ENCODE measurements around the gene TMEM238. TPM values are rescaled to one million over a fixed set of nuclear protein-coding genes. Genes with fewer than 3 reads are reported as not detected.

Gene TMEM238
- total RNA-seq, 1 donor from 2014 or later: 0.90 TPM

DNA sequence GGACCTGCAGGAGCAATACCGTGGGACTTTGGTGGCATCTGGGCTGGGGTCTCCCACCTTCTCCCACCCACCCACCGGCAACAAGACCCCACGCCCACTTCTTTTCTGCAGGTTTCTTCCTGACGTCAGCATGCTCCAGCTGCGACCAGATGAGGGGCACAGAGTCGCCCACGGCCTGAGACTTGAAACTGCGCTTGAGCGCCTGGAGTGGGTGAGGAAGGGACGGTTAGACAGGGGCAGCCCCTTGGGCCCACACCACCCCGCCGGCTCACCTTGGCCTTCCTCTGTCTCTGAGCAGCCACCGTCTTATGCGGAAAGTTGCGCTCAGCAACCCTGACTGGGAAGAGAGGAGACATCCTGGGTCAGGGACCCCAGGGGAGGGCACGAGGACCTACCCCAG is 23.2 kb downstream of the TMEM238 start:
- no peak for DNase-seq (ENCODE audit: low spot score)

DNA sequence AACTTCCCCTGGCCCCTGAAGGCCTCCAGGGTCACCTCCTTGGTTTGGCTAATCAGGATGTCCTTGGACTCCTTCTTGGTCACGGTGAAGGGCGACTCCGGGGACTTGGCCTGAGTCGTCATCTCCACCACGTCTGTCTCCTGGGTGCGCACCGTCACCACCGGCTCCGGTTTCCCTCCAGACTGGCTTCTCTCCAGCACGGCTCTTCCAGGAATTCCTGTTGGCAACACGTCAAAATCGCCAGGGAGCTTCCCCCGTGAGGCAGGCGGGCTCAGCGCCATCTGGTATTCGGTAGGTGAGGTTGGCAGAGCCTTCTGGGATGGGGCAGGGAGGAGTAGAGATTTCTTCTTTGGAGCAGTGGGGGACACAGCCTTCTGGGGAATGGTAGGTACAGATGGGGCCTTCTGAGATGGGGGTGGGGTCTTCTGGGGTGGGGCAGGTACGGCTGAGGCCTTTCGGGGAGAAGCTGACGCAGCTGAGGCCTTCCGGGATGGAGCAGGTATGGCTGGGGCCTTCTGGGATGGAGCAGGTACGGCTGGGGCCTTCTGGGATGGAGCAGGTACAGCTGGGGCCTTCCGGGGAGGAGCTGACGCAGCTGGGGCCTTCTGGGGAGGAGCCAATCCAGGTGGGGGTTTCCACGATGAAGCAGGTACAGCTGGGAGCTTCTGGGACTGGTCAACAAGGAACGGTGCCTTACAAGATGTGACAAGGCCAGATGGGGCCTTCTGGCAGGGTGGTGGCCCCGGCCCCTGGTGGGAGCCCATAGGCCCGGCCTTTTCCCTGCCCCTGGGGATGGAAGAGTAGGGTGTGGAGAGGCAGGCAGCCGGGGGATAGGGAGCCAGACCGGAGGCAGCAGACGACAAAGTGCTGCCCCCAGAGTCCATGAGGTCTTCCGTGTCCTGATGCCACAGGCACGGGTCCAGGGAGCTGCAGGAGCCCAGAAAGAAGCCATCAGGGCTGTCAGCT is 24.9 kb downstream of the TMEM238 start:
- no peak for DNase-seq (ENCODE audit: low spot score)

DNA sequence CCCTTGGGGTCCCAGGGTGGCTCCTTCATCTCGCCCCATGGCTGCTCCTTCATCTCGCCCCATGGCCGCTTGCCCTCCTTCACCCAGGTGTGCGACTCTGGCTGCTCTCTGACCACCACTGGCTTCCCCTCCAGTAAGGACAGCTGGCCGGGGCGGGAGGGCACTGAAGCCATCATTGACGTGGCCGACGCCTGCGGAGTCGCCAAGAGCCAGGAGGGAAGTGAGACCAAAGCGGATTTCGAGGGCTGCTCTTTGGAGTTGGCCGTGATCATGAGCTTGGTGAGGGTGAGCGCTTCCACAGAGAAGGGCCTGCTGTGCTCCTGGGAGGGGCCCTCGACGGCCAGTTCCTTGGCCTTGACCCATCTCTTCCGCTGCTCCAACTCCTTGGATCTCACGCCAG is 25.6 kb downstream of the TMEM238 start:
- no peak for DNase-seq (ENCODE audit: low spot score)

DNA sequence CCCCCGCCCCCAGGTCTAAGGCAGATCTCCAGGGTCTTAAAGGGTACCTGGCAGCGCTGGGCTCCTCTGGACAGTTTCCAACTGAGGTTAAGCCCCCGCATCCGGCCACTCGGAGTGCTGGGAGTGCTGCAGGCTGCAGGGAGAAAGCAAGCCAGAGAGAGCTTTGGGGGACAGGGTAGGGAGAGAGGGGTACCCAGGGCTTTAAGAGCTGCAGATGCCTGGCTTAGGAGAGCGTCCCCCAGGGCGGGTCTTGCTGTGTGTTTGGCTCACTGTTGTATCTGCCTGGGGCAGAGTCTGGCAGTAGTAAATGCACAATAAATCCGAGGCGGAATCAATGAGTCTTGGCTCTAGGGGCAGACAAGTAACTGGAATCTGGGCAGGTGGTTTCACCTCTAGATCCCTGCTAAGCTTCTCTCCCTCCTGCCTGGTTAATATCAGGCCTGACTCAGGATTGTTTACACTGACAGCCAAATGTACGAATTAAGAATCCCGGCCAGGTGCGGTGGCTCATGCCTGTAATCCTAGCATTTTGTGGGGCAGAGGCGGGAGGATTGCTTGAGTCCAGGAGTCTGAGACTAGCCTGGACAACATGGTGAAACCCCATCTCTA is 28.8 kb downstream of the TMEM238 start:
- DNase-seq (ENCODE audit: low spot score): no peak

DNA sequence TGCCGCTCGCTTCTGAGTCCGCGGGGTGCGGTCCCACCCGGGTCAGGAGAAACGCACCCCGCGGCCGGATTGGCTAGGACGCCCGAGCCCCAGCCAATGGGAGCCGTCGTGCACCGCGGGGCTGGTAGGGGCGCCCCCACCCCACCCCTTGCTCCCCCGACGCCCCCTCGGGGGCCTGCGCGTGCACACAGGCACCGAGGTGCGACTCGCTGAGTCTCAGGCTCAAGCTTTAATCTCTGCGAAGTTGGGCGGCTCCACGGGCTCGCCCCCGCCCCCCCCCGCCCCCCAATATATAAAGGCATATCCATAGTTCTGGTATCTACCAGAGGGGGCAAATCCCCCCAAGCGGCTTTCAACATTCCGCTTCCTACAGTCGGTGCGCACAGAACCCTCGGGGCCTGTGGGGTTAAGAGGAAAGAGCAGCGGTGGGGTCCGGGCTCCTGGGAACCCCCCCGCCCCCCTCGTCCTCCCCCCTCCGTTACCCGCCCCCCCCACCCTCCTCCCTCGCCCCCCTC is 29.3 kb downstream of the TMEM238 start, which contains the start of gene COX6B2:
COX6B2 (minus strand) TSS at position 22 of the 515 bp plus-strand sequence. CDS start 198 bp downstream, outside the sequence.
- no peak for DNase-seq (ENCODE audit: low spot score)

DNA sequence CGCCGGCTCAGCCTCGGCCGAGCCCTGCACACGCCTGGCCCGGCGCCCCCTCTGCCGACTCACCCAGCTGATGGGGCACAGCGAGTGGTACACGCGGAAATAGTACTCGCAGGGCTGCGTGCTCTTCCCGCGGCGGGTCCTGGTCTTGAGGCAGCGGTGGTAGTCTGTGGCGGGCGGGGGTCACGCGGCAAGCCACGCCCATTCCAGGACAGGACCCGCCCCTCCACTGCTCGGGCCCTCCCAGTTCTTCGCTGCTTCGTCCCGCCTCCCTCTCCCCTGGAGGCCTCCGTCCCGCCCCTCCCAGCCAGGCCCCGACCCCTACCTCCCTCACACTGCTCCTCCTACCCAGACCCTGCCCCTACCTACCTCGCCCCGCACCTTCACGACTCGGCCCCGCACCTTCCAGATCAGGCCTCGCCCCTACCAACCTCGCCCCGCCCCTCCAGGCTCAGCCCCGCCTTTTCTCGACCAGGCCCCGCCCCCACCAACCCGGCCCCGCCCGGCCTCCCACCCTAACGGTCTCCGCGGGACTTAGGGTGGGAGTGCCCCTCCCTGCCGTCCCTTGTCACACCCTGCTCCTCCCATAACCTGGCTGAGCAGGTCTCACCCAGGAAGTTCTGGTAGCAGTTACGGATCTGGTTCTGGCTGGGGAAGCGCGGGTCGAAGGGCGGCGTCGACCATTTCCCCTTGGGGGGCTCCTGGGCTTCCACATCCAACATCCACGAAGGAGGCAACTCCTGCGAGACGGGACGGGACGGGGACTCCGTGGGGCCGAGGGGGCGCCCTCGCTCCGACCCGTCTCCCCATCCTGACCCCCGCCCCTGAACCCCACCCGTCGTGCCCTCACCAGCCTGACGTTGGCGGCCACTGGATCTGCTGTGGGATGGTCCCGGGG is 30.0 kb downstream of the TMEM238 start:
- DNase-seq (ENCODE audit: low spot score): no peak

DNA sequence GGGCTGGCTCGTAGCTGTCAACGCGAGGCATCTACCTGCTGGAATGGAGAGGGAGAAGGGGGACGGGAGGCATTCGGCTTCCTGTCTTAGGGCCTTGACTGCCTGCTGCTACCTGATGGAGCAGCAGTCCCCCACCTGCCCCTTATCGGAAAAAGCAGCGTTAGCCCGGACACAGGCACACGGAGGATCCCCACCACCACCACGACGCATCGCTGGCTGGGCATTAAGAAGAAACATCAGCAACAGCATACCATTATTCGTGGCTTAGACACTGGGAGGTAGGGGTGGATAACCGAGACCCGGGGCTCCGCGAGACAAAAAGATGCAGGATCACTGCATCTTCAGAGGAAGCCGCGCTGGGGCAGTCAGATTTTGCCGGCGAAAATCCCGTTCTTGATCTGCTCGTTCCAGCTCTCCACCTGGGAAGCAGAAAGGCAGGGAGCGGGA is 30.7 kb downstream of the TMEM238 start:
- no peak for DNase-seq (ENCODE audit: low spot score)

DNA sequence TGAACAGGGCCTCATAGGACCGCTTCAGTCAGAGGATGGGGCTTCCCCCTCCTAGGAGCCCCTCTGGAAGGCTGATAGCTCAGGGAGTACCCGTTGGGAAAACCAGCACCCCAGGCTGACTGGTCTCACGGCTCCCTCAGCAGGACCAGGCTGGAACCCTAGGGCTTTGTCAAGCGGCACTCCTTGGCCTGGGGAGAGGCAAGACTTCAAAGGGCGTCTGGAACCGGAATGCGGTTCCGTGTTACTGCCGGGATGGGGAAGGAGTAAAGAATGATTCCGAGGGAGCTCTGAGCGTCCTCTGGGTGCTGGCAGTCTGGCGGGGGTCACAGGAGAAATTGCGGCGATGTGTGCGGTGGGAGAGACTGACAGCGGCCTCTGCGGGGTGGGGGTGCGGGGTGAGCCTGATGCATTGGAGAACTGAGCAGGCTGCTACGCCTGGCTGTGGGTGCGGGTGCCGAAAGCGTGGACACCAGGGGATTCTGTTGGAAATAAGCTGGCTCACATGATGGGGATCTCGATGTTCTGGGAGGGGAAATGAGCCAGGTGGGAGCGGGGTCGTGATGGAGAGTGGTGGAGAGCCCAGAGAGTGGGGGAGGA is 31.4 kb downstream of the TMEM238 start:
- no peak for DNase-seq (ENCODE audit: low spot score)

DNA sequence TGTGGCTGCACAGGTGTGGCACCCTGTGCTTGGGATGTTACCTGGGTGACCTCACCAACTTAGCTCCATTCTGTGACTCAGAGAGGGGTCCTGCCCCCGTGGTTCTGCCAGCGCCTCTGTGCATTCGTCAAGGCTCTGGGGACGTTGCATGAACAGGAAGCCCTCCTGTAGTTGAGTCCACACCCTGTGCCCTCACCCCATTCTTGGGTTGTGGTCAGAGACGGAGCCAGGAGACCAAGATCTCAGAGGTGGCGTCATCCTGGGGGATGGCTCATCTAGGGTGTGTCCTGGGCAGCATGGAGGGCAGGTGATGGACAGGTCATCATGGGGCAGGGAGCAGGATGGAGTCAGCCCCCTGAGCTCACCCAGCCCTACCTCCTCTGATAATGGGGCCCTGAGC is 32.1 kb downstream of the TMEM238 start:
- no peak for DNase-seq (ENCODE audit: low spot score)

DNA sequence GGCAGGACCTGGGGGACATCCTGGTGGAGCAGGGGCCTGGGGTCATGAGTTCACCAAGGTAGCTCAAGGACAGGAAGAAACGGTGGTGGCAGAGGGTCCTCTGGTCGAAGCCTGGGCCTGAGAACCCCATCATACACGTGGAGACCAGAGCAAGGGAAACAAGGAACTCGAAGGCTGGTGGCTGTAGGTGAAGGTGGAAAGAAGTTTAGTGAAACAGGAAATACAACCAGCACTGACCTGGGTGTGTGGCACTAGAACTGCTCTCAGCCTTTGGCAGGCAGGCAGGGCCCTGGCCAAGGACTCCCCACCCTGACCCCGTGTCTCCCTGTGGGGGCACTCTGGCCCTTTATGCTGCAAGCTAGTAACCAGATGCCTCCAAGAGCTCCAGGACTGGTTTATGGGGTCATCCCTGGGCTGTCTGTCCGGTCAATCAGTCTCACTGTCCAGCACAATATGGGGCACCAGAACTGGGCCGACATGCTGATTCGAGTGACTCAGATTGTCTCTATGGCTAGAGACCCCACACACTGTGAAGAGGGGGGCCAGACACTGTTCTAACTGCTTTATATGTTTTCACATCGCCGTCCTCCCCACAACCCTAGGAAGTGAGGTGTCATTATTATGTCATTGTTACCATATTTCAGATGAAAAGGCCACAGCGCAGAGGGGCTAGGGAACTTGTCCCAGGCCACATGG is 33.3 kb downstream of the TMEM238 start:
- no peak for DNase-seq (ENCODE audit: low spot score)

DNA sequence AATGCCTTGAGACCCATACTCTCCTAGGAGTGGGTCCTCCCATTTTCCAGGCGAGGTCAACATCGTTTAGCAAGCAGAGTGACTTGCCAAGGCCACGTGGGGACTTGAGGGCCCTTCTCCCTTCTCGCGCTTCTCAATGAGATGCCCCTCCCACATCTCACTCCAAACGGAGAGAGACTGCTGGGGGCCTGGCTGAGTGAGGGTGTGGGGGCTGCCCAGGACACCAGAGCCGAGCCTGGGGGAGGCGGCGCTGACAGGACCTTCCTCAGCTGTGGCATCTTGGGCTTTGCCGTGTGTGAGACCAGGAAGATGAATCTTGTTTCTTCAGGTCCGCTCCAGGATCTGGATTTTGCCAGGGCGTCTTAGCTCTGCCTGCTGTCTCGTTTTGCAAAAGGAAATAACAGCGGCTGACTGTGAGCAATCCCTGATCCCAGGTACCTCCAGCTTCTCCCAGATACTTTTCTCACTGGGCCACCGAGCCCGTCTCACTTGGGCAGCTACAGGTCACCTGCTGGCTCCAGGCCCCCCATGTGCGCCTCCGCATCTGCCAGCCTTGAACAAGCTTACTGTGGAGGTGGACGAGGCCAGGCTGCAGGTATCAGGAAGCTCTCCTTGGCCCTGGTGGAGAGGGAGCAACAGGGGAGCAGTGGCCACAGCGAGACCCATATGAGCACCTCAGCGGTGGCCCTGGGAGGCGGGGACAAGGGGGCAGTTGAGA is 35.6 kb downstream of the TMEM238 start:
- DNase-seq (ENCODE audit: low spot score): no peak

DNA sequence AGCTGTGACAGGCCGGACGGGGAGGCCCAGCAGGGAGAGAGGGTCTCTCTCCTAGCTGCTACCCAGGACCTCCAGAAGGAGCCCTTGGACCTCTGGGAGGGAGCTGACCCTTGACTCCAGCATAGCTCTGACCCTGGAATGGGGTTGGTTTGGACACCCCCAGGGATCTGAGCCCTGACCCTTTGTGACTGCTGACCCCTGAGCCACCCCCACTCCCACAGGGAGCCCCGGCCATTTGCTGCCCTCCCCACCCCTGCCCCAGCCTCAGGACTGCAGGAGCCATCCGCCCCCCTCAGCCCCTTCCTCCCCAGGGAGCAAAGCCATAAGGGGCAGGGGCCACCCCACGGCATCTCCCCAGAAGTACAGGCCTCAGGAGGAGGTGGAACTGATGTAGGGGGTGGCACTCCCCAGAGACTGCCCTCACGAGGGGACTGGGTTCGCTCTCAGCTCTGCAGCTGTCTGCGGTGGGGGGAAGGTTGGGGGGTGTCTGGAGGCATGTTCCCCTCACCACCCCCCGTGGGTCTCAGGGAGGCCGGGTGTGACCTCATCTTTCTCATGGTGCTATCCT is 36.6 kb downstream of the TMEM238 start:
- no peak for DNase-seq (ENCODE audit: low spot score)

DNA sequence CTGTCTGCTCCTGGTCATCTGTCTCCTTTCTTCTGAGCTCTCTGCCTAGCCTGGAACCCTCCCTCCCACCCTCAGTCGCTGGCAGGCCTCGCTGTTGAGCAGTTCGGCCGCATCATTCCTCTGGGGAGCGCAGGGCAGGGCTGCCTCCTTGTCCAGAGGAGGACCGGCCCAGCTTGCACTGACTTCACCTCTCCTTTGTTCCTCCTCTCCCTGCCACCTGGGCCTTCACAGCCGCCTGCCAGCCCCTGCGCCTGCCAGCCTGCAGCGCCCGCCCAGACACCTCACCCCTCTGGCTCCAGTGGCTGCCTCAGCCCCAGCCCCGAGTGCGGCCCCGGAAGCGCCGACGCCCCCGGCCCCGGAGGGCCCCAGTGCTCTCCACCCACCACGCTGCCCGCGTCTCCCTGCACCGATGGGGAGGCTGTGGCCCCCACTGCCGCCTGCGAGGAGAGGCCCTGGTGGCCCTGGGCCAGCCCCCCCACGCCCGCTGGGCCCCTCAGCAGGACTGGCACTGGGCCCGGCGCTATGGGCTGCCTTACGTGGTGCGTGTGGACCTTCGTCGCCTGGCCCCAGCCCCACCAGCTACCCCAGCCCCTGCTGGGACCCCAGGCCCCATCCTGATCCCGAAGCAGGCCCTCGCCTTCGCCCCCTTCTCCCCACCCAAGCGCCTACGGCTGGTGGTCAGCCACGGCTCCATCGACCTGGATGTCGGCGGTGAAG is 37.2 kb downstream of the TMEM238 start:
- DNase-seq (ENCODE audit: low spot score): no peak

DNA sequence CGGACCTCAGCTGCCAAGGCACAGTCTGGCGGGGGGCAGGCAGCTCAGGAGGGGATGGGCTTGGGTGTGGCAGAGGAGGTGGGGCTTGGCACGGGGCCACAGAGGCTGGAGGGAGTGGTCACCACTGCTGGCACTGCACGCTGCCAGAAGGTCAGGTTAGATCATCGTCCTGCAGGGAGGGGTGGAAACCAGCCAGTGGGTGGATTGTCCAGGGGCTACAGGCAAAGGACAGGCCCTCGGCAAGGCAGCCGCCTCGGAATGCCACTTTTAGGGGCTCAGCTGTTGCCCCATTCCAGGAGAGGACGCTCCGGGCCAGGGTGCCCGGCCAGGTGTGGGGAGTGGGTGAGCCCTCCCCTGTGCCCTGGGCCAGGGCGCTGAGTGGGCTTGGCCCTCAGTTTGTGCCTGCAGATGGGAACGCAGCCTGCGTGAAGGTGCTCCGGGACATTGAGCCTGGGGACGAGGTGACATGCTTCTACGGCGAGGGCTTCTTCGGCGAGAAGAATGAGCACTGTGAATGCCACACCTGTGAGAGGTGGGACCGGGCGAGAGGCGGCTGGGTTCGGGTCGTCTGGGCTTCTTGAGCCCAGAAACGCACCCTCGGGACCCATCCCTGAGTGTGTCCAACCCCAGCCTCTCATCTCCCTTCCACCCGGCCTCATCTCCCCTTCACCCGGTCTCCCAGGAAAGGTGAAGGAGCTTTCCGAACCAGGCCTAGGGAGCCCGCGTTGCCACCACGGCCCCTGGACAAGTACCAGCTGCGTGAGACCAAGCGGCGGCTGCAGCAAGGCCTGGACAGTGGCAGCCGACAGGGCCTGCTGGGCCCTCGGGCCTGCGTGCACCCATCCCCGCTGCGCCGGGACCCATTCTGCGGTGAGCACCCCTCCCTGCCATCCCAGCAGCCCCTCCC is 38.0 kb downstream of the TMEM238 start:
- DNase-seq (ENCODE audit: low spot score): no peak

DNA sequence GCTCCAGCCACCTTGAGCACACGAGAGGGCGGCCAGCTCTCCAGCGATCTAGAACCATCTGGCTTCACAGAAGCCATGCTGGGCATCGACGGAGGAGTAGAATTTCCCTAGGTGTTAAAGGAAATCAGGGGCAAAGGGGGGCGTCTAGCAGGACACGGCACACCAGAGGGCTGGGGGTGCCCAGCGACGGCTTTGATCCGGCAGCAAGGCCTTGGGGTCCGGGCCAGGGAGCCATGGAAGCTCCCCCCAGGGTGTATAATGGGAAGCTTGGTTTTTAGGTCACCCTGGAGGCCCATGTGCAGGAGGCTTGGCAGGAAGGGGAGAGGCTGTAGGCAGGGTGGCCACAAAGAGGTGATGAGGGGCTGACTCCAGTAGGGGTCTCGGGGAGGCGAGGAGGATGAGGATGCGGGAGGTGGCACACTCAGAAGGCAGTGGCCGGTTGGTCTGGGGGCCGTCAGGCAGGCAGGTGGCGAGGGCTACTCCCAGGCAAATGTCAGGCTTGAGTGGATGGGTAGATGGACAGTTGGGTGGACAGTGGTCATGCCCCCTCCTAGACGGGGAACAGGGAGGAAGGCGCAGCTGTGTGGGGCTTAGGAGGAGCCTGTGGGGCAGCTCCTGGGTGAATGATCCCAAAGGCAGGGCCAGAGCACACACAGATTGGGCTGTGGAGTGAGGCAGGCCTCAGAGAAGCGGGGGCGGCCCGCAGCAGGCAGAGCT is 38.8 kb downstream of the TMEM238 start:
- DNase-seq (ENCODE audit: low spot score): no peak

DNA sequence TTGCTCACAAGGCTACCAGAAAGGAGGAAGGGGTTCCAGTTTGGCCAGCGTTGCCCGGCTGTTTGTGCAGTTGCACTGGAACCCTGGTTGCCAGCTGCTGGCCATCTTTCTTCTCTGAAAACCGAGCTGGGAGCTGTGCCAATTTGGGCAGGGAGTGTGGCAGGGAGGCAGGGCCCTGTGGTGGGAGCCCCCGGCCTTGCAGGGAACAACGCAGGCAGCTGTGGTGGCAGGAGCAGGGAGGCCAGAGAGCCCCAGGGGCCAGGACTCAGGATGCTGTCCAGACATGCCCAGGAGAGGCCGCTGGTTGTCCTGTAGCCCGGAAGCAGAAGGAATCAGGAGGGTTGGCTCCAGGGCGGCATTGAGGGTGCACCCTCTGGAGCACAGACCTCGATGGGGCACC is 39.6 kb downstream of the TMEM238 start:
- no peak for DNase-seq (ENCODE audit: low spot score)
